Measurements from ENCODE around the gene TRAPPC5.

The TRAPPC5 gene

DNA sequence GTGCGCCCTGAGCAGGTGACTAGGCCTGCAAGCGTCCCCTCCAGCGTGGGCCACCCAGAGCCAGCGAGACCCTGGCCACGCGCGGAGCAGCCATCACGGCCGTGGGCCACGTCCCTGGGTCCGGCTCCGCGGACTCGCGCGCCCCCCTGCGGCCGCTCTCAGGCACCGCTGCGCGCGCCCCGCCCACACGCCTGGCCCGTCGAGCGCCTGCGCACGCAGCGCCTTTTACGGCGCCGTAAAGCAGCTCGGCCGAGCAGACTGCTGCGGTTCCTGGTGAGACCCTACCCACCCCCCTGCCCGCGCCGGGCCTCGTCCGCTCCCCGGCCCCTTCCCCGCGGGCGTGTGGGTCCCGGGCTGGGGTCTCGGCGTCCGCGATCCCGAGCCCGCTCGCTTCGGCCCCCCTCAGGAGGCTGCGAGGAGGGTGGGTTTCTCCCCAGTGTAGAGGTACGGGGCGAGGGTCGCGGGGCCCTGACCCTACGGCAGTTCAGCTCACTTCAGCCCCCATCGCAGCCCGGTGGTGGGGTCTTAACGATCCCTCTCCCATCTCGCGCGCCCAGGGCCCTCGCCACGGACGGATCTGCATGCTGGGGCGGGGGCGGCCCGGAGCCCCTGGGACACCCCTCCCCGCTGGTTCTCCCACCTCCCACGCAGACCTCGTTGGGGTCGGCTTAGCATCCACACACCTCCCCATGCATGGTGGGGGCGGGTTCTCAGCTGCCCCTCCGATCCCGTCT lies at the start of gene TRAPPC5:
Gene TRAPPC5 (plus strand): TSS at position 228 of the 734 bp plus-strand sequence. CDS start 1,421 bp downstream, outside the sequence.
- peak; percentile 81 for DNase-seq

DNA sequence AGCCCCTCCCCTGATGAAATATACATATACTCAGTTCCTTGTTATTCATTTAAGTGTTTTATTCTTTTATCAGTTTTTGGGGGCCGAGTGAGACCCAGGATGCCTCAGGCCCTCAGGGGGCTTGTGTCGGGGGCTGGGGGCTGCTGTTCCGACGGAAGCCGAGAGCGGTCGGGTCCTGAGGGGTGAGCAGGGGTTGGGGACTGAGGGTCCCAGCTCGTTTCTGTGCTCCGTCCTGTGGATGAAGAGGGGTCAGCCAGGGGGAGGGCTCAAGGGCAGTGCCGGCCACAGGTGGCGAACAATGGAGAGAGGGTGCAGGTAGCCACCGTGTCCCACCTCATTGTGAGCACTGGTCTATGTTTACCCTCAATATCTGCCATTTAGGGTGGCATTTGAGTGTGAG lies 49.1 kb upstream of the TRAPPC5 start:
- DNase-seq: no peak

- no peak for DNase-seq
Observed at GRCh38 chr19:7632340-7633203, 48.1 kb upstream of the TRAPPC5 start.

DNA sequence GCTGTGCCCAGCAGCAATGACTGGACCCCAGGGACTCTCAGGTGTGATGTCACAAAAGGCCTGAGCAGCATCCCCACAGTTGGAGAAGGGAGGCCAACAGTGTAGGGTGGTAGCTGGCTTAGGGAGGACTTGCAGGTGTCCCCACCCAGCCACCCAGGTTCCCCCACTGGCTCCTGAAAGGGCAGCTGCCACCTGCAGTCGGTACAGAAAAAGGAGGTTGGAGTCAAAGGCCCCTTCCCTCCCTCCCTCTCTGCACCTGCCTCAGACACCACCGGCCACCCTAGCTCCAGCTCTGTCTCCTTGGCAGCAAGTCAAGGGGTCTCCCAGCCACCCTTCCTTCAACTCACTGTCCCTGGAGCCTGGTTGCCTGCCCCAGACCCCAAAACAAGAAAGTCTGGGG lies 46.9 kb upstream of the TRAPPC5 start, which contains the start of gene PCP2:
Gene PCP2 (minus strand): TSS at position 22 of the 400 bp plus-strand sequence. CDS start 262 bp downstream, outside the sequence.
- DNase-seq: no peak

- DNase-seq: no peak
Observed at GRCh38 chr19:7635670-7636069, 45.0 kb upstream of the TRAPPC5 start.

GRCh38 chr19:7636317-7636690 lies 44.3 kb upstream of the TRAPPC5 start:
- no peak for DNase-seq

DNA sequence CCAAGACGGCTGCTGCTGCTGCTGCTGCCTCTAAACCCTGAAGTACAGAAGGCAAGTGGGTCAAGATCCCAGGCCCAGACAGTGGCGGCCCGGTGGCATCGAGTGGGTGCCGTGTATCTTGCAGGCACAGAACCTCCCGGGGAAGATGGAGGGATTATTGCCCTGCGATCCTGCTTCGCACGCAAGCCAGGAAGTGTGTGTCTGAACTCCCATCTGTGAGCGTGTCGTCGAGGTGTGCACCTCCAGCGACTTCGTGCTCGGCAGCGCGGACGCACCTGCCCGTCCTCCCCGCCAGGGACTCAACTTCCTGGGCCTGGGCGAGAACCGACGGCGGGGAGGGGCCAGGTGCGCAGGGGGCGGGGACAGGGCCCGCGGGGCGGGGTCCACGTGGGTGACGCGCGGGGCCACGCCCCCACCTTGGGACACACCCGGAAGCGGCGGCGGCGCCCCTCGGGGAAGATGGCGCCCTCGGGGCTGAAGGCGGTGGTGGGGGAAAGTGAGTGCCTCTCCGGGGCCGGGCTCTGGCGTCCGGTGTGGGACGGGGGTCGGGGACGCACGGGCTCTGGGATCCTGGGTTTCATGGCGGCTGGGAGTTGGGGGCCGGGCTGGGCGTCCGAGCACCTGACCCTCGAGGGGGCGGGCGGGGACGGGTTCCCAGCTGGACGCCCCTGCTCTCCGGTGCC lies 43.8 kb upstream of the TRAPPC5 start, which contains the start of gene STXBP2:
Gene STXBP2 (plus strand): TSS at position 420 of the 683 bp plus-strand sequence. CDS start 40 bp downstream, at position 460.
- peak; percentile 71 for DNase-seq

DNA sequence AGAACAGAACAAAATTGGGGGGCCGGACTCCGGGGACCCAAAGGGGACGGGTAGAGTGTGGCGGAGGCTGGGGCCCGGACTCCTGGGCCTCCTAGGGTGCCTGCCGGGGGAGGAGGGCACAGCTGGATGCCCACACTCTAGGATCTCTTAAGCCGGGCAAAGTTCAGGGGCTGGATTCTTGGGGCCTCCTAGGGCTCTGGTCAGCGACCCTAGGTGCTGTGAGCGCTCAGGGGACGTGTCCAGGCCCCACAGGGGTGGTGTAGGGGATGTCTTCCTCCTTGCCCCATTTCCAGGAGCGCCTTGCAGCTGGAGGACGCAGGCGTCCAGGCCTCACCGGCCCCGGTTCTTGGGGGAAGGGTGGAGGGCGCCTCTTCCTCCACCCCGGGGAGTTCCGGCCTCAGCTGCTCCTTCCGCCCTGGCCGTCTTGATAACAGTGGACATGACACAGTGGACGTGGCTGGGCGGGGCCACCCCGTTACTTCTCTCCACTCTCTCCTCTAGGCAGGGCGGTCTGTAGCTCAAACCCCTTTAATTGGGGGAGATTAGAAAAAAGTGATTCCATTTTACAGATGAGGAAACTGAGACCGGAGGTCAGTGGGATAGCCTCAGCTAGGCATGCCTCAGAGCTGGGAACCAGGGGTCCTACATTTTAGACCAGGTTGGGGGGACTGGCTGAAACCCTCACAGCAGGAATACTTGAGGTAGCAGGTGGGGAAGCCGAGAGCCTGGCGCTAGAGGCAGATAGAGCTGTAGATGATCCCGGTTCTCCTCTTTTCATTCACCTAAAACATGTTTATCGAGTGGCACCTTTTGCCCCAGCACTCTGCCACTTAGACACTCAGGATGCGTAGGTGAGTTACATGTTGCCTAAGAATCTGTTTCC lies 43.0 kb upstream of the TRAPPC5 start:
- peak; percentile 69 for DNase-seq

GRCh38 chr19:7638802-7639465 lies 41.7 kb upstream of the TRAPPC5 start:
- peak; percentile 10 for DNase-seq

DNA sequence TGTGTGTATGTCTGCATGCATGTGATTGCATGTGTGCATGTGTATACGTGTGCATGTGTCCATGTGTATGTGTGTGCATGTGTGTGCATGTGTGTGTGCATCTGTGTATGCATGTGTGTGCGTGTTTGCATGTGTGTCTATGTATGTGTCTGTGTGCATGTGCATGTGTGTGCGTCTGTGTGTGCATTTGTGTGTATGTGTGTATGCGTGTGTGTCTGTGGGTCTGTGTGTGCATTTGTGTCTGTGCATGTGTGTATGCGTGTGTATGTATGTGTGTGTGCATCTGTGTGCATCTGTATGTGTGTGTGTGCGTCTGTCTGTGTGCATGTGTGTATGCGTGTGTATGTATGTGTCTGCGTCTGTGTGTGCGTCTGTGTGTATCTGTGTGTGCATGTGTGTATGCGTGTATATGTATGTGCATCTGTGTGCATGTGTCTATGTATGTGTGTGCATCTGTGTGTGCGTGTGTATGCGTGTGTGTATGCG lies 40.7 kb upstream of the TRAPPC5 start:
- no peak for DNase-seq

DNA sequence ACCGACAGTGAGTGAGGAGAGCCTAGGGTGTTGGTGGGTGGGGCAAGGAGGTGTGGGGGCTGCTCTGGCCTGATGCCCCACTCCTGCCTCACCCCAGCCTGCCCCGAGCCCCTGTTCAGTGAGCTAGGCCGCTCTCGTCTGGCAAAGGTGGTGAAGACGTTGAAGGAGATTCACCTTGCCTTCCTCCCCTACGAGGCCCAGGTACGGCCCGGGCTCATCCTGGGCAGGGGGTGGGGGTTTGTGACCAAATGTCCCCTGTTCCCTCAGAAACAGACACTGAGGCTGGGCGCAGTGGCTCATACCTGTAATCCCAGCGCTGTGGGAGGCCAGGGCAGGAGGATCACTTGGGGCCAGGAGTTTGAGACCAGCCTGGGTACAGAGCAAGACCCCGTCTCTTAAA lies 39.8 kb upstream of the TRAPPC5 start:
- DNase-seq: no peak

DNA sequence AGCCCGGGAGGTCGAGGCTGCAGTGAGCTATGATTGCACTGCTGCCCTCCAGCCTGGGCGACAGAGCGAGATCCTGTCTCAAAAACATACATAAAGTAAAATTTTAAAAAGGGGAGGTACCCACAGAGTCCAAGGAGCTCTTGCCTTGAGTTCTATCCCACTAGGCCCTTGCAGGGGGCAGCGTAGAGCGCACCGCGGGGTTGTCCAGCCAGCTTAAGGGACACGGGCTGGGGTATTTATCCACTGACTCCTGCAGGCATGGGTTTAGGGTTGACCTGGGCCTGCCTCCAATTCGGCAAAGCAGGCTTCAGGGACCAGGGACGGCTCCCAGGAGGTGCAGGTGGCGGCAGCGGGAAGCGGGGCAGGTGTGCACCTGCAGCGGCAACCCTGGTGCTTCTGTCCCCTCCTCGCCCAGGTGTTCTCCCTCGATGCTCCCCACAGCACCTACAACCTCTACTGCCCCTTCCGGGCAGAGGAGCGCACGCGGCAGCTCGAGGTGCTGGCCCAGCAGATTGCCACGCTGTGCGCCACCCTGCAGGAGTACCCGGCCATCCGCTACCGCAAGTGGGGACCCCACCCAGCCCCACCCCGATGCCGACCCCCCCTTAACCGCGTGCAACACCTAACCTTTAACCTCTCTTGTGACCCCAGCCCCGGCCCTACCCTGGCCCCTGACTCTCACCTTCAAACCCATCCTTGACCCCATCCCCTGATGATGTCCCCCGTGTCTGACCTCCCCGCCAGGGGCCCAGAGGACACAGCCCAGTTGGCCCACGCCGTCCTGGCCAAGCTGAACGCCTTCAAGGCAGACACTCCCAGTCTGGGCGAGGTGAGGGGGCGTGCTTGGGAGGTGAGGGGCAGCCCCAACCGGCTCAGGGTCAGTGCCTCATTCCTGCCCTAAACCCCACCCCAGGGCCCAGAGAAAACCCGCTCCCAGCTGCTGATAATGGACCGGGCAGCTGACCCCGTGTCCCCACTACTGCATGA lies 39.0 kb upstream of the TRAPPC5 start:
- peak; percentile 16 for DNase-seq

GRCh38 chr19:7642295-7643030 lies 38.2 kb upstream of the TRAPPC5 start:
- no peak for DNase-seq

DNA sequence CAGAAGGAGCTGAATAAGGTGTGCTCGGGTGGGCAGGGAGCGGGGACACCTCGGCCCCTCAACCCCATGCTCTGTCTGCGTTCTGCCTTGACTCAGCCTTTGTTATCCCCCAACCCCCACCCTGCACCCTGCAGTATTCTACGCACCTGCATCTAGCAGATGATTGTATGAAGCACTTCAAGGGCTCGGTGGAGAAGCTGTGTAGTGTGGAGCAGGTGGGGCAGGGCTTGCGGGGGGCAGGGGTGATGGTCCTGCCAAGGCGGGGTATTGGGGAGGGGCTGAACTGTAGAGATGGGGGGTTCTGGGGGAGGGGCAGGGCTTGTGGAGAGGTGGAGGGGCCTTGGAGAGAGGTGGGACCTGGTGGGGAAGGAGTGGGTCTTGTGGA lies 37.6 kb upstream of the TRAPPC5 start:
- DNase-seq: no peak

- DNase-seq: peak; percentile 46
Observed at GRCh38 chr19:7643629-7644549, 36.7 kb upstream of the TRAPPC5 start.

DNA sequence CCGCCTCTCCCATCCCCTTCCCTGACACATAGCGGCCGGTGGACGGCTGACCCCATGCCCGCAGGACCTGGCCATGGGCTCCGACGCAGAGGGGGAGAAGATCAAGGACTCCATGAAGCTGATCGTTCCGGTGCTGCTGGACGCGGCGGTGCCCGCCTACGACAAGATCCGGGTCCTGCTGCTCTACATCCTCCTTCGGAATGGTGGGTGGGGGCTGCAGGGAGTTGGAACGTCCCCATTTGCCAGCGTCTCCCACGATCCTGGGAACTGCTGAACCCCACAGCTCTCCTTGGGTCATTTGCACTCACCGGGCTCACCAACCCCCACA lies 36.1 kb upstream of the TRAPPC5 start:
- DNase-seq: no peak

GRCh38 chr19:7645163-7645562 lies 35.5 kb upstream of the TRAPPC5 start:
- DNase-seq: no peak

DNA sequence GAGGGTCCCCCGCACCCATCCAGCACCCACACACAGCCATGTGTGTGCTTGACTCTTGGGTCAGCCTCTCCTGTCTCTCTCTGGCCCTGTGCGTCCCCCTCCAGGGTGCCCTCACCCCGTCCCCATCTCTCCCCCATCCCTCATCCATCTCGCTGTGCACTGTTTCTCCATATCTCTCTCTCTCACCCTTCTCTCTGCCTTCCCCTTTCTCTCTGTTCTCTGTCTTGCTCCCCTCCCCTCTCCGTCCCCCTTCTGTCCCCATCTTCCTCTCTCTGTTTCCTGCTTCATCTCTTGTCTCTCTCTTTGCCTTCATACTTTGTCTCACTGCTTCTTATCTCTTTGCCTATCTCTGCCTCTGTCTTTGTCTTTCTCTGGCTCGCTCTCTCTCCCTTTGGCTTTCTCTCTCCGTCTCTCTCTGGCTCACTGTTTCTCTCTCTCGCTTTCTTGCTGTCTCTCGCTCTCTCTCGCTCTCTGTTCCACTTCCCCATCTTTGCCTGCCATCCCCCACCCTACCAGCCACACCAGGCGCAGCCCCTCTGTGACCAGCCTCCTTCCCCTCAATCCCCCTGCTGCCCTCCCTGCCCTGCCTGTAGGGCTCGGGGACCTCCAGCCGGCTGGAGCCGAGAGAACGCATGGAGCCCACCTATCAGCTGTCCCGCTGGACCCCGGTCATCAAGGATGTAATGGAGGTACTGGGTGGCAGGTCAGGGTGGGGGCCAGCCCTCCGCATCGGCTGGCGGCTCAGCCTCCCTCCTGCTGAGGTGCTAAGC lies 34.8 kb upstream of the TRAPPC5 start:
- DNase-seq: no peak

Data from hematopoietic multipotent progenitor cell treated with erythropoietin and hydrocortisone succinate and interleukin-3 and kit ligand, for 8 days (in vitro differentiated cells).